HepG2 (cell line): ENCODE data around the gene SCAMP3. TPM values are rescaled to one million over a fixed set of nuclear protein-coding genes. Genes with fewer than 3 reads are reported as not detected.
A peak's percentile ranks its signal among the peaks of the same experiment; 100 is the strongest.

ENCODE experiments used
- DNMT3B ChIP-seq: conservative IDR thresholded peaks from 2 replicates; pipeline ENCODE4 v1.6.1; 2016; ENCODE audit warnings: missing biosample characterization, control low read depth
- ESRRA ChIP-seq: sonication (generic); formaldehyde crosslinking; IDR thresholded peaks from 2 replicates; pipeline ENCODE4 v1.5.1; 2020; ENCODE audit warnings: mild to moderate bottlenecking, low read depth, missing genetic modification reagents
- POLR2AphosphoS5 ChIP-seq: IDR thresholded peaks from 2 replicates; pipeline ENCODE4 v1.6.1; 2012; ENCODE audit warnings: low read depth, low read length
- RFX1 ChIP-seq: fragments of 450-650 bp; IDR thresholded peaks from 2 replicates; pipeline ENCODE4 v1.6.1; 2017
- SETDB1 ChIP-seq: sonication (generic); formaldehyde crosslinking; IDR thresholded peaks from 2 replicates; pipeline ENCODE4 v1.5.1; 2020; ENCODE audit warnings: missing genetic modification reagents, mild to moderate bottlenecking, borderline replicate concordance
- XBP1 ChIP-seq: sonication (generic); formaldehyde crosslinking; IDR thresholded peaks from 2 replicates; pipeline ENCODE4 v1.5.0; 2020; ENCODE audit warnings: missing genetic modification reagents
- ZFP1 ChIP-seq: IDR thresholded peaks from 2 replicates; pipeline ENCODE4 v1.6.1; 2016
- ZFP36L1 ChIP-seq: sonication (generic); formaldehyde crosslinking; IDR thresholded peaks from 2 replicates; pipeline ENCODE4 v1.8.0; 2022; ENCODE audit warnings: mild to moderate bottlenecking, missing genetic modification reagents, moderate library complexity
- ZNF572 ChIP-seq: sonication (generic); formaldehyde crosslinking; IDR thresholded peaks from 2 replicates; pipeline ENCODE4 v1.5.1; 2020; ENCODE audit warnings: mild to moderate bottlenecking, missing genetic modification reagents
- ZNF619 ChIP-seq: sonication (generic); formaldehyde crosslinking; IDR thresholded peaks from 2 replicates; pipeline ENCODE4 v1.4.0; 2020; ENCODE audit warnings: mild to moderate bottlenecking, missing genetic modification reagents
- ZNF781 ChIP-seq: sonication (generic); formaldehyde crosslinking; IDR thresholded peaks from 2 replicates; pipeline ENCODE4 v1.5.1; 2020; ENCODE audit warnings: borderline replicate concordance, mild to moderate bottlenecking, missing genetic modification reagents; ENCODE audit errors: not compliant biosample characterization
- polyA plus RNA-seq, 8 experiments: library from polyadenylated mRNA; depleted of rRNA in 3 of 8; stranded (reverse) in 7 of 8; unstranded in 1 of 8; fragments of >200 nt; fragmentation: Illumina TruSeq in 4 of 8; extraction: Trizol in 4 of 8; gene quantifications; 2 replicates each; pipeline versions ENCODE4 v1.2.1 to v1.2.3, GENCODE V29; 2011 to 2016; ENCODE audit warnings: low read depth in 4 of 8, missing spikeins in 1 of 8, mixed read lengths in 1 of 8; ENCODE audit not compliant: insufficient read depth in 1 of 8
- total RNA-seq, 5 experiments: library from RNA; depleted of rRNA; stranded (reverse); fragments of >200 nt; fragmentation: Illumina TruSeq; extraction: Trizol; gene quantifications; 2 replicates each; pipeline ENCODE4 v1.2.3, GENCODE V29; 2016; ENCODE audit warnings: low read depth in 1 of 5
- TF ChIP-seq, protein P1 (sequence below): IDR thresholded peaks from 2 replicates; pipeline ENCODE4 v1.4.0; 2020; ENCODE audit warnings: mild to moderate bottlenecking, missing genetic modification reagents
- TF ChIP-seq, protein P2 (sequence below): sonication (generic); formaldehyde crosslinking; IDR thresholded peaks from 2 replicates; pipeline ENCODE4 v1.4.0; 2020; ENCODE audit warnings: missing genetic modification reagents
- TF ChIP-seq, protein P3 (sequence below): sonication (generic); formaldehyde crosslinking; IDR thresholded peaks from 2 replicates; pipeline ENCODE4 v1.5.0; 2020; ENCODE audit warnings: mild to moderate bottlenecking, missing genetic modification reagents
- TF ChIP-seq, protein P4 (sequence below): sonication (generic); formaldehyde crosslinking; IDR thresholded peaks from 2 replicates; pipeline ENCODE4 v1.5.0; 2020; ENCODE audit warnings: missing genetic modification reagents

SCAMP3 gene
- total and polyA plus RNA-seq, 2 of the 13 experiments (the other 11 are each of a cell fraction or from before 2014, with no cell fraction given) = 46.8 to 83.3 TPM

DNA sequence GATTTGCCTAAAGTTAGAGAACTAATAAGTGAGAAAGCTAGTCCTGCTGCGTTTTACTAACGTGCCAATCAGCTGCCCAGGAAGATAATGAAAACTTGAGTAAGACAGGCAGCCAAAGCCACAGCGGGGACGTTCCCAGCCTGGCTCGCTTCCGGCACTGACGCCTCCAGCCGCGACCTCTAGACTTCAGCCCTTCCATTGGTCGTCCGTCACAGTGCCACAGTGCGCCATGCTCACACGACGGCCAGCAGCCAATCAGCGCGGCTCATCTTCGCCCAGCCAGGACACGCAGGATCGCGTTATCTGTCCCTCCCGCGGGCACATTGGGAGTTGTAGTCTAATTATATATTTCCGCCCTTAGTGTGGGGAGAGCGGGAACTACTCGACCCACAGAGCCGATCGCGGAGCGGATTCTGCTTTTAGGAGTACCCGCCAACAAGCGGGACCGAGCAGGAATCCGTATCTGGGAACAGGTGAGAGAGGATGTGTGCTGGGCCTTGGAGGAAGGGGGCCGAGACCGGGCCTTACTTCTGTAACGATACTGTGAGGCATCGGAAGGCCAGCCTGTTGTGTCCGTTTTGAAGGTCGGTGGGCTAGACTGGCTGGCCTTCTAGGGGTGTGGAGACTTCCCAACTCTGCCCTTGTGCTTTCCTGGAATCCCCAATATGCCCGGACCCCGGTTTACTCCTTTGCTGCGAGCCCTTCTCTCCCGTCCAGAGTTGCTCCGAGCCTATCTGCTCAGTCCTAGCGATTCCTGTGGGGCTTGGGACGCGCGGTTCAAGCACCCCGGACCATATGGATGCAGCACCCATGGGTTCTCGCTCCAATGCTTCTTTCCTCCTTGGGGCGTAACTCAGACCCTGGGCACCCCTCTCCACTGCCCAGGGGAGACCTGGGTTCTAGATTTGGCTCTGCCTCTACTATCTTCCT lies 46.6 kb upstream of the SCAMP3 start, which contains the start of gene FDPS (continued):
- TF ChIP-seq, protein P1, sequence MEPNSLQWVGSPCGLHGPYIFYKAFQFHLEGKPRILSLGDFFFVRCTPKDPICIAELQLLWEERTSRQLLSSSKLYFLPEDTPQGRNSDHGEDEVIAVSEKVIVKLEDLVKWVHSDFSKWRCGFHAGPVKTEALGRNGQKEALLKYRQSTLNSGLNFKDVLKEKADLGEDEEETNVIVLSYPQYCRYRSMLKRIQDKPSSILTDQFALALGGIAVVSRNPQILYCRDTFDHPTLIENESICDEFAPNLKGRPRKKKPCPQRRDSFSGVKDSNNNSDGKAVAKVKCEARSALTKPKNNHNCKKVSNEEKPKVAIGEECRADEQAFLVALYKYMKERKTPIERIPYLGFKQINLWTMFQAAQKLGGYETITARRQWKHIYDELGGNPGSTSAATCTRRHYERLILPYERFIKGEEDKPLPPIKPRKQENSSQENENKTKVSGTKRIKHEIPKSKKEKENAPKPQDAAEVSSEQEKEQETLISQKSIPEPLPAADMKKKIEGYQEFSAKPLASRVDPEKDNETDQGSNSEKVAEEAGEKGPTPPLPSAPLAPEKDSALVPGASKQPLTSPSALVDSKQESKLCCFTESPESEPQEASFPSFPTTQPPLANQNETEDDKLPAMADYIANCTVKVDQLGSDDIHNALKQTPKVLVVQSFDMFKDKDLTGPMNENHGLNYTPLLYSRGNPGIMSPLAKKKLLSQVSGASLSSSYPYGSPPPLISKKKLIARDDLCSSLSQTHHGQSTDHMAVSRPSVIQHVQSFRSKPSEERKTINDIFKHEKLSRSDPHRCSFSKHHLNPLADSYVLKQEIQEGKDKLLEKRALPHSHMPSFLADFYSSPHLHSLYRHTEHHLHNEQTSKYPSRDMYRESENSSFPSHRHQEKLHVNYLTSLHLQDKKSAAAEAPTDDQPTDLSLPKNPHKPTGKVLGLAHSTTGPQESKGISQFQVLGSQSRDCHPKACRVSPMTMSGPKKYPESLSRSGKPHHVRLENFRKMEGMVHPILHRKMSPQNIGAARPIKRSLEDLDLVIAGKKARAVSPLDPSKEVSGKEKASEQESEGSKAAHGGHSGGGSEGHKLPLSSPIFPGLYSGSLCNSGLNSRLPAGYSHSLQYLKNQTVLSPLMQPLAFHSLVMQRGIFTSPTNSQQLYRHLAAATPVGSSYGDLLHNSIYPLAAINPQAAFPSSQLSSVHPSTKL = 0 out of 2 replicates have a peak, but pooled peaks have one; percentile 25
- TF ChIP-seq ZFP36L1 (CRISPR knock-in tag) (no peak), ZNF781 (peak; percentile 61), POLR2AphosphoS5 (peak; percentile 91), ZFP1 (no peak), XBP1 (CRISPR knock-in tag) (no peak), DNMT3B (CRISPR knock-in tag) (no peak; the same call in 1 of the 2 replicates), ZNF572 (CRISPR knock-in tag) (no peak), RFX1 (no peak), ESRRA (peak; percentile 29; the same call in 1 of the 2 replicates), SETDB1 (CRISPR knock-in tag) (no peak), ZNF619 (CRISPR knock-in tag) (no peak)
- TF ChIP-seq, protein P2, sequence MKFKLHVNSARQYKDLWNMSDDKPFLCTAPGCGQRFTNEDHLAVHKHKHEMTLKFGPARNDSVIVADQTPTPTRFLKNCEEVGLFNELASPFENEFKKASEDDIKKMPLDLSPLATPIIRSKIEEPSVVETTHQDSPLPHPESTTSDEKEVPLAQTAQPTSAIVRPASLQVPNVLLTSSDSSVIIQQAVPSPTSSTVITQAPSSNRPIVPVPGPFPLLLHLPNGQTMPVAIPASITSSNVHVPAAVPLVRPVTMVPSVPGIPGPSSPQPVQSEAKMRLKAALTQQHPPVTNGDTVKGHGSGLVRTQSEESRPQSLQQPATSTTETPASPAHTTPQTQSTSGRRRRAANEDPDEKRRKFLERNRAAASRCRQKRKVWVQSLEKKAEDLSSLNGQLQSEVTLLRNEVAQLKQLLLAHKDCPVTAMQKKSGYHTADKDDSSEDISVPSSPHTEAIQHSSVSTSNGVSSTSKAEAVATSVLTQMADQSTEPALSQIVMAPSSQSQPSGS (CRISPR knock-in tag) = peak; percentile 74; the same call in 1 of the 2 replicates
- TF ChIP-seq, protein P3, sequence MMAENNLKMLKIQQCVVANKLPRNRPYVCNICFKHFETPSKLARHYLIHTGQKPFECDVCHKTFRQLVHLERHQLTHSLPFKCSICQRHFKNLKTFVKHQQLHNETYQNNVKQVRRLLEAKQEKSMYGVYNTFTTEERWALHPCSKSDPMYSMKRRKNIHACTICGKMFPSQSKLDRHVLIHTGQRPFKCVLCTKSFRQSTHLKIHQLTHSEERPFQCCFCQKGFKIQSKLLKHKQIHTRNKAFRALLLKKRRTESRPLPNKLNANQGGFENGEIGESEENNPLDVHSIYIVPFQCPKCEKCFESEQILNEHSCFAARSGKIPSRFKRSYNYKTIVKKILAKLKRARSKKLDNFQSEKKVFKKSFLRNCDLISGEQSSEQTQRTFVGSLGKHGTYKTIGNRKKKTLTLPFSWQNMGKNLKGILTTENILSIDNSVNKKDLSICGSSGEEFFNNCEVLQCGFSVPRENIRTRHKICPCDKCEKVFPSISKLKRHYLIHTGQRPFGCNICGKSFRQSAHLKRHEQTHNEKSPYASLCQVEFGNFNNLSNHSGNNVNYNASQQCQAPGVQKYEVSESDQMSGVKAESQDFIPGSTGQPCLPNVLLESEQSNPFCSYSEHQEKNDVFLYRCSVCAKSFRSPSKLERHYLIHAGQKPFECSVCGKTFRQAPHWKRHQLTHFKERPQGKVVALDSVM (CRISPR knock-in tag) = no peak
- TF ChIP-seq, protein P4, sequence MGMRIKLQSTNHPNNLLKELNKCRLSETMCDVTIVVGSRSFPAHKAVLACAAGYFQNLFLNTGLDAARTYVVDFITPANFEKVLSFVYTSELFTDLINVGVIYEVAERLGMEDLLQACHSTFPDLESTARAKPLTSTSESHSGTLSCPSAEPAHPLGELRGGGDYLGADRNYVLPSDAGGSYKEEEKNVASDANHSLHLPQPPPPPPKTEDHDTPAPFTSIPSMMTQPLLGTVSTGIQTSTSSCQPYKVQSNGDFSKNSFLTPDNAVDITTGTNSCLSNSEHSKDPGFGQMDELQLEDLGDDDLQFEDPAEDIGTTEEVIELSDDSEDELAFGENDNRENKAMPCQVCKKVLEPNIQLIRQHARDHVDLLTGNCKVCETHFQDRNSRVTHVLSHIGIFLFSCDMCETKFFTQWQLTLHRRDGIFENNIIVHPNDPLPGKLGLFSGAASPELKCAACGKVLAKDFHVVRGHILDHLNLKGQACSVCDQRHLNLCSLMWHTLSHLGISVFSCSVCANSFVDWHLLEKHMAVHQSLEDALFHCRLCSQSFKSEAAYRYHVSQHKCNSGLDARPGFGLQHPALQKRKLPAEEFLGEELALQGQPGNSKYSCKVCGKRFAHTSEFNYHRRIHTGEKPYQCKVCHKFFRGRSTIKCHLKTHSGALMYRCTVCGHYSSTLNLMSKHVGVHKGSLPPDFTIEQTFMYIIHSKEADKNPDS (CRISPR knock-in tag) = no peak
